Naive thymus-derived CD4-positive, alpha-beta T cell (primary cell): ENCODE measurements around the gene F5. TPM values are rescaled to one million over a fixed set of nuclear protein-coding genes. Genes with fewer than 3 reads are reported as not detected.

ENCODE experiments used
- ATAC-seq: fragments of 150-1000 bp; cut with Tn5 transposase; 2 replicates; pipeline ENCODE4 v1.10.0; 2021; ENCODE audit warnings: mild to moderate bottlenecking, moderate library complexity
- CTCF ChIA-PET: fragments of 350-600 bp; sonication (Branson Sonifier 250); formaldehyde crosslinking; loops from one replicate; lab custom pipeline; 2021; ENCODE audit warnings: antibody characterized with exemption; lab: Charles Lee
- POLR2A ChIA-PET: fragments of 350-600 bp; sonication (Branson Sonifier 250); formaldehyde crosslinking; loops from one replicate; lab custom pipeline; 2021; ENCODE audit warnings: antibody characterized with exemption, inconsistent platforms; lab: Charles Lee
- DNase-seq, 9 donors: peaks; one replicate each; pipeline versions ENCODE4 v3.0.0 to v3.0.0-alpha.2; 2020 to 2022; ENCODE audit warnings: mixed read lengths in 1 of 9
- H3K27ac ChIP-seq: one replicate; pipeline ENCODE4 v1.7.0; 2013; ENCODE audit warnings: mild to moderate bottlenecking, low read depth, low read length, moderate library complexity
- H3K27me3 ChIP-seq, 2 donors: one replicate each; pipeline ENCODE4 v1.7.0; 2013; ENCODE audit warnings: low read length in 2 of 2, mild to moderate bottlenecking in 2 of 2, moderate library complexity in 2 of 2; ENCODE audit not compliant: control insufficient read depth in 2 of 2, insufficient read depth in 2 of 2
- H3K36me3 ChIP-seq, 3 experiments: 1 replicate in 2 of 3; 2 replicates in 1 of 3; pipeline ENCODE4 v1.7.0; 2013; ENCODE audit warnings: low read length in 3 of 3, mild to moderate bottlenecking in 3 of 3, moderate library complexity in 1 of 3; ENCODE audit not compliant: insufficient read depth in 3 of 3, control insufficient read depth in 2 of 3
- H3K4me1 ChIP-seq, 2 donors: one replicate each; pipeline ENCODE4 v1.7.0; 2013; ENCODE audit warnings: low read length in 2 of 2, mild to moderate bottlenecking in 2 of 2, moderate library complexity in 1 of 2; ENCODE audit not compliant: control insufficient read depth in 2 of 2, insufficient read depth in 2 of 2
- H3K4me3 ChIP-seq: 2 replicates; pipeline ENCODE4 v1.7.0; 2013; ENCODE audit warnings: mild to moderate bottlenecking, low read length
- H3K9me3 ChIP-seq, 3 experiments: 1 replicate in 2 of 3; 2 replicates in 1 of 3; pipeline ENCODE4 v1.7.0; 2013; ENCODE audit warnings: low read length in 3 of 3; ENCODE audit not compliant: control insufficient read depth in 2 of 3
- H3K27ac Mint-ChIP-seq, 9 donors: one replicate each; pipeline ENCODE4 v1.8.0; 2020 to 2022; ENCODE audit warnings: mixed read lengths in 9 of 9, mild to moderate bottlenecking in 8 of 9, moderate library complexity in 5 of 9, inconsistent platforms in 2 of 9
- H3K27me3 Mint-ChIP-seq, 5 donors: one replicate each; pipeline ENCODE4 v1.8.0; 2021 to 2022; ENCODE audit warnings: mixed read lengths in 5 of 5, mild to moderate bottlenecking in 1 of 5
- H3K36me3 Mint-ChIP-seq, 5 donors: one replicate each; pipeline ENCODE4 v1.8.0; 2020 to 2022; ENCODE audit warnings: mixed read lengths in 5 of 5, mild to moderate bottlenecking in 3 of 5, inconsistent platforms in 1 of 5
- H3K4me1 Mint-ChIP-seq, 7 donors: one replicate each; pipeline ENCODE4 v1.8.0; 2020 to 2022; ENCODE audit warnings: mixed read lengths in 7 of 7, mild to moderate bottlenecking in 3 of 7, inconsistent platforms in 1 of 7
- H3K4me3 Mint-ChIP-seq, 10 donors: one replicate each; pipeline ENCODE4 v1.8.0; 2020 to 2022; ENCODE audit warnings: mild to moderate bottlenecking in 10 of 10, mixed read lengths in 10 of 10, moderate library complexity in 6 of 10, inconsistent platforms in 2 of 10
- H3K9me3 Mint-ChIP-seq, 11 donors: one replicate each; pipeline ENCODE4 v1.8.0; 2020 to 2022; ENCODE audit warnings: mixed read lengths in 11 of 11, mild to moderate bottlenecking in 4 of 11, inconsistent platforms in 1 of 11, moderate library complexity in 1 of 11
- intact Hi-C, 2 donors: fragments of 100-400 bp; cut with micrococcal nuclease; formaldehyde crosslinking; loops; one replicate each; pipeline ENCODE4 v1.15.1; 2023
- polyA plus RNA-seq, 2 donors: library from polyadenylated mRNA; unstranded; fragments of 300-500 nt; fragmentation: Illumina TruSeq; gene quantifications; one replicate each; pipeline ENCODE4 v1.2.3, GENCODE V29; 2021
- total RNA-seq, 6 experiments: library from RNA in 5 of 6; stranded (reverse) in 5 of 6; gene quantifications; 1 replicate in 5 of 6; 2 replicates in 1 of 6; pipeline ENCODE4 v1.2.3 and lab custom pipeline; 2021 to 2026

F5 gene
- total and polyA plus RNA-seq, 7 experiments from 2014 or later, result 1.2 to 14.6 (median 3.8) TPM

- no peak overlapping the region for H3K4me3 Mint-ChIP-seq
- intact Hi-C loops, result no loop called here
- CTCF ChIA-PET, result interaction anchor here (0.7 to 1.4 kb wide), 2 partner anchors 9 to 11 kb away, joined by 3 to 7 read pairs; no protein-coding TSS in a partner anchor
- H3K9me3 Mint-ChIP-seq, result no peaks in the 10 kb centered on the region
- Histone ChIP-seq H3K27ac (no peak overlapping the region), H3K9me3 (no peaks in the 10 kb centered on the region), H3K4me3 (no peak overlapping the region), H3K4me1 (peaks cover under 1 to 12% of the 10 kb centered on the region in 2 donors), H3K36me3 (no peaks in the 10 kb centered on the region), H3K27me3 (no peaks in the 10 kb centered on the region)
- no peaks in the 10 kb centered on the region for H3K27me3 Mint-ChIP-seq
- H3K4me1 Mint-ChIP-seq, result peaks cover 13 to 72% (median 45%) of the 10 kb centered on the region in 7 donors
- peaks cover 0 to 6% (median 2%) of the 10 kb centered on the region in 5 donors for H3K36me3 Mint-ChIP-seq
- ATAC-seq (no peak), DNase-seq (no peak)
- POLR2A ChIA-PET, result interaction anchor here (0.6 to 2.4 kb wide), 6 partner anchors 9 to 183 kb away, joined by 3 to 13 read pairs (median 4); no protein-coding TSS in a partner anchor
- H3K27ac Mint-ChIP-seq, result peak overlapping the region in 1 of 9 donors; percentile 14
Measured at GRCh38 chr1:169610858-169611257, 24.6 kb upstream of the F5 start.

GRCh38 chr1:169610108-169610507, 23.8 kb upstream of the F5 start:
- no peaks in the 10 kb centered on the region for H3K36me3 ChIP-seq
- no peak overlapping the region for H3K27ac ChIP-seq
- DNase-seq, result no peak
- no peaks in the 10 kb centered on the region for H3K9me3 ChIP-seq
- CTCF ChIA-PET, result interaction anchor here (0.6 to 1.1 kb wide), 3 partner anchors 8 to 71 kb away, joined by 3 read pairs; no protein-coding TSS in a partner anchor
- Mint-ChIP-seq H3K36me3 (peaks cover 0 to 6% (median 2%) of the 10 kb centered on the region in 5 donors), H3K4me3 (no peak overlapping the region), H3K27me3 (no peaks in the 10 kb centered on the region), H3K27ac (peak overlapping the region in 5 of 9 donors; percentile 5 to 28 (median 14)), H3K4me1 (peaks cover 15 to 72% (median 45%) of the 10 kb centered on the region in 7 donors), H3K9me3 (no peaks in the 10 kb centered on the region)
- peaks cover 8 to 19% of the 10 kb centered on the region in 2 donors for H3K4me1 ChIP-seq
- intact Hi-C loops, result no loop called here
- ATAC-seq, result no peak
- no peaks in the 10 kb centered on the region for H3K27me3 ChIP-seq
- H3K4me3 ChIP-seq, result no peak overlapping the region
- POLR2A ChIA-PET, result interaction anchor here (0.6 to 2.4 kb wide), 5 partner anchors 12 to 184 kb away, joined by 3 to 9 read pairs (median 3); no protein-coding TSS in a partner anchor

GRCh38 chr1:169608226-169608625, 21.9 kb upstream of the F5 start:
- Histone ChIP-seq H3K4me1 (peaks cover 16 to 35% of the 10 kb centered on the region in 2 donors), H3K27me3 (no peaks in the 10 kb centered on the region), H3K36me3 (no peaks in the 10 kb centered on the region), H3K27ac (no peak overlapping the region), H3K9me3 (no peaks in the 10 kb centered on the region), H3K4me3 (no peak overlapping the region)
- intact Hi-C loops, result no loop called here
- no peak for DNase-seq
- CTCF ChIA-PET, result no interaction called here
- ATAC-seq, result no peak
- H3K4me1 Mint-ChIP-seq, result peaks cover 29 to 76% (median 54%) of the 10 kb centered on the region in 7 donors
- H3K36me3 Mint-ChIP-seq, result peaks cover 0 to 6% (median 2%) of the 10 kb centered on the region in 5 donors
- POLR2A ChIA-PET, result interaction anchor here (0.5 kb wide), 1 partner anchor 93 kb away, joined by 3 read pairs; no protein-coding TSS in a partner anchor
- H3K27me3 Mint-ChIP-seq, result no peaks in the 10 kb centered on the region
- H3K4me3 Mint-ChIP-seq, result peak overlapping the region in 2 of 10 donors; percentile 1 to 21
- peak overlapping the region in 1 of 9 donors; percentile 29 for H3K27ac Mint-ChIP-seq
- H3K9me3 Mint-ChIP-seq, result peaks cover 0 to 3% (median 0%) of the 10 kb centered on the region in 11 donors

GRCh38 chr1:169604781-169605560, 18.7 kb upstream of the F5 start:
- CTCF ChIA-PET, result interaction anchor here (0.6 to 6.2 kb wide), 9 partner anchors 49 to 108 kb away, joined by 3 to 229 read pairs (median 4); no protein-coding TSS in a partner anchor
- Histone ChIP-seq H3K27me3 (no peaks in the 10 kb centered on the region), H3K4me3 (peak overlapping the region; percentile 28), H3K4me1 (peaks cover 17 to 56% of the 10 kb centered on the region in 2 donors), H3K27ac (peak overlapping the region; percentile 16), H3K9me3 (no peaks in the 10 kb centered on the region), H3K36me3 (no peaks in the 10 kb centered on the region)
- Mint-ChIP-seq H3K36me3 (peaks cover 0 to 8% (median 0%) of the 10 kb centered on the region in 5 donors), H3K27ac (peak overlapping the region; percentile 78 to 93 (median 90)), H3K4me1 (peaks cover 49 to 84% (median 76%) of the 10 kb centered on the region in 7 donors), H3K4me3 (peak overlapping the region; percentile 34 to 76 (median 68)), H3K9me3 (peaks cover 0 to 3% (median 0%) of the 10 kb centered on the region in 11 donors), H3K27me3 (no peaks in the 10 kb centered on the region)
- DNase-seq (peak; percentile 17 to 92 (median 83)), ATAC-seq (peak; percentile 90)
- POLR2A ChIA-PET, result interaction anchor here (0.5 to 6.0 kb wide), 19 partner anchors 10 to 107 kb away, joined by 3 to 159 read pairs (median 4); partner anchors contain the start of gene SELP
- intact Hi-C loops, result loop anchor here (1.0 to 5.0 kb wide), 5 partner anchors 20 to 287 kb away; partner anchors contain the start of genes BLZF1 (in 1 of the 2), NME7 (in 1 of the 2) and SCYL3 (in 1 of the 2)

- Mint-ChIP-seq H3K9me3 (peaks cover 0 to 3% (median 0%) of the 10 kb centered on the region in 11 donors), H3K4me1 (peaks cover 43 to 58% (median 55%) of the 10 kb centered on the region in 7 donors), H3K27me3 (peaks cover 0 to 2% (median 0%) of the 10 kb centered on the region in 5 donors), H3K4me3 (peak overlapping the region in 6 of 10 donors; percentile 38 to 79 (median 54)), H3K36me3 (peaks cover 0 to 6% (median 0%) of the 10 kb centered on the region in 5 donors), H3K27ac (peak overlapping the region; percentile 47 to 96 (median 89))
- Histone ChIP-seq H3K9me3 (no peaks in the 10 kb centered on the region), H3K27me3 (no peaks in the 10 kb centered on the region), H3K4me1 (peaks cover 17 to 49% of the 10 kb centered on the region in 2 donors), H3K4me3 (no peak overlapping the region), H3K36me3 (no peaks in the 10 kb centered on the region), H3K27ac (peak overlapping the region; percentile 61)
- ChIA-PET CTCF (interaction anchor here (0.5 to 6.2 kb wide), 40 partner anchors 9 to 208 kb away, joined by 3 to 229 read pairs (median 7); partner anchors contain the start of genes F5, METTL18 and SLC19A2), POLR2A (interaction anchor here (0.7 to 6.0 kb wide), 16 partner anchors 11 to 194 kb away, joined by 3 to 159 read pairs (median 10); partner anchors contain the start of genes F5 and METTL18)
- intact Hi-C loops, result loop anchor here (1.0 to 5.0 kb wide), 9 partner anchors 15 to 291 kb away; partner anchors contain the start of genes METTL18 (in 2 of the 2), BLZF1 (in 1 of the 2), F5 (in 1 of the 2) and NME7 (in 1 of the 2)
- ATAC-seq (no peak), DNase-seq (peak in 6 of 9 donors; percentile 17 to 51 (median 36))
Measured at GRCh38 chr1:169601096-169601881, 15.0 kb upstream of the F5 start.
